Measurements from ENCODE around the gene BLACAT1.

BLACAT1 gene

DNA sequence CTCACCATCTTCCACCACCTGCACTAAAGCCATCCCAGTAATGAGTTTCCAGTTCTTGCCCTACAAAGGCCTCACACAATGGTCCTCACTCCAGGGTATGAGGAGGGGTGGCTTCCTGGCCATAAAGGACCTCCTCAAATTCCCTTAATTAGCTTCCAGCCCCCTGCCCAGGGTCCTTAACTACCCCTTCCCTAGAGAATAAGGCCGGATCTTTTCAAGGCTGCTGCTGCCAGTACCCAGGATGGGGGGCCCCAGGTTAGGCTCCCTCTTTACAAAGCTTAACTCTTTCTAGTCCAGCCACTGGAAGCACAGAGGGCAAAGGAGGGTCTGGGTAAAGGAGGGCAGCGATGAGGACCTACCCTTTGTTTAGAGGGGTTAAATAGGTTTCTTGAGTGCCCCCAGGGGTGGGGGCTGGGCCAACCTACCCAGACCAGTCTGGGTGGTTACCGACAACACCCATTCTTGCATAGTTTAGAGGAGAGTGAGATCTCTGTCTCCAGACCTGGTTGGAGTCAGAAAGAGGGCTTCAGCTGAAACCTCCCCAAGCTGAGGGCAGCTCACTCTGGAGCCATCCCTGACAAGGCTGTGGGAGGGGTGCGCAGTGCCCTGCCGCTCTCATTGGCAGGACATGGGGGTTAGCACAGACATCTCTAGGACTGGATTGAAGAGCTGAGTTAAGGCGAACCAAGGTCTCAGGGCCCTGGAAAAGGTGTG is 7.1 kb downstream of the BLACAT1 start:
- Histone ChIP-seq H4K8ac (ENCODE audit: low read length) (no peak overlapping the region), H3K36me3 (ENCODE audit: control insufficient read depth in 1 of 2, insufficient read depth in 2 of 2, low read depth in 1 of 2, low read length in 2 of 2) (no peaks in the 10 kb centered on the region), H2AK5ac (ENCODE audit: low read length, severe bottlenecking) (no peak overlapping the region), H2BK120ac (ENCODE audit: low read depth, low read length) (no peak overlapping the region), H2BK15ac (ENCODE audit: low read depth, poor library complexity, severe bottlenecking) (no peak overlapping the region), H4K91ac (ENCODE audit: low read length) (no peak overlapping the region), H3K4ac (ENCODE audit: low read depth in 1 of 2, low read length in 2 of 2) (no peak overlapping the region), H3K4me3 (ENCODE audit: insufficient read depth in 1 of 2, low read depth in 1 of 2, low read length in 2 of 2) (peak overlapping the region in 1 of 2 experiments; percentile 58), H3K79me1 (replicated peaks; ENCODE audit: low read length, poor library complexity, severe bottlenecking) (no peaks in the 10 kb centered on the region), H3K4me1 (ENCODE audit: control insufficient read depth, insufficient read depth, low read depth, low read length) (peaks cover 26% of the 10 kb centered on the region), H3K18ac (ENCODE audit: low read depth in 1 of 2, low read length in 2 of 2) (no peak overlapping the region), H3K27ac (ENCODE audit: low read length, poor library complexity, severe bottlenecking) (no peak overlapping the region), H3K23ac (ENCODE audit: low read length in 2 of 2) (no peak overlapping the region), H3K14ac (ENCODE audit: low read length in 2 of 2) (no peak overlapping the region), H2BK12ac (ENCODE audit: low read length in 2 of 2) (no peak overlapping the region), H3K9me3 (ENCODE audit: control insufficient read depth, low read length) (no peaks in the 10 kb centered on the region), H2AFZ (ENCODE audit: low read depth, low read length) (no peak overlapping the region), H3K27me3 (ENCODE audit: control insufficient read depth in 1 of 2, insufficient read depth in 1 of 2, low read length in 2 of 2) (peaks cover 55 to 70% of the 10 kb centered on the region in 2 experiments), H3K9ac (ENCODE audit: low read length) (peak overlapping the region; percentile 51), H2BK5ac (ENCODE audit: low read depth, low read length, poor library complexity, severe bottlenecking) (no peak overlapping the region), H3K4me2 (ENCODE audit: low read length, poor library complexity, severe bottlenecking) (no peak overlapping the region)
- 58% methylated on average over 5 of the region's 6 CpGs for WGBS
- DNase-seq: no peak

DNA sequence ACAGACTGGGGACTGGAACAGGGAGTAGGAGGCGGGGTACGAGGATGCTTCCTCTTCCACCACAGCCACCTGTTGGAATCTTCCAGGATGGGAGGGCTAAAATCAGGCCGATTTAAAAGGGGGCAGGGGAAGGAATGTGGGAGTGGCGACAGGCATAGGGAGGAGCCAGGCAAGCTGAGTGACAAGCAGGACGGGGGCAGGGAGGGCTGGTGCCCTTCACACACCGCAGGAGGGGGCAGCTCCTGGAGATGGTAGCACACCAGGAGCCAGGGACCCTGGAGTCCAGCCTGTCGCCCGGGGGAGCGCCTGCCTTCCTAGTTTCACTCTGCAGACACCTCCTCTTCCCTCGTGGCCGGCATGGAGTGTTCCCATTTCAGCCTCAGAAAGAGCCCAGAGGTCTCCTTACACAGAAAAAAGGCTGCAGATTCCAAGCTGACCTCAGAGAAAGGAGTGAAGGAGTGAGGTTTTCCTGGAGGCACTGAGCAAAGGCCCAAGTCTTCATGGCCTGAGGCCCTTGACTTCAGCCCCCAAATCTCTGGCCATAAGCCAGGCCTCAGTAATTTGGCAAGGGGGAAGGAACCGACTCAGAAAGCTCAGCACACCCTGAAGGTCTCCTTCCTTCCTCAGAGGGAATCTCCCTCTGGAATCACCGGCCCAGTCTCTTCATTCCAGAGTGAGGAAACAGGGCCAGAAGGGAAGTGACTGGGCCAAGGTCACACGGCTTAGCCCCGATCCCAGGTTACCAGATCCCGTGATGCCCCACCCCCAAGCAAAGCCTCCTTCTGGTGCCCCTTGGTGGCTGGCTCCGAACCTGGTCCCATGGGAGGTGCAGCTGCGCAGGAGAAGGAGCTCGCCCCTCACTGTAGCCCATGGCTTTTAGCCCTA is 8.1 kb downstream of the BLACAT1 start:
- H4K8ac ChIP-seq (ENCODE audit: low read length): no peak overlapping the region
- H3K18ac ChIP-seq (ENCODE audit: low read depth in 1 of 2, low read length in 2 of 2): no peak overlapping the region
- H3K27ac ChIP-seq (ENCODE audit: low read length, poor library complexity, severe bottlenecking): no peak overlapping the region
- H2BK120ac ChIP-seq (ENCODE audit: low read depth, low read length): no peak overlapping the region
- H2BK5ac ChIP-seq (ENCODE audit: low read depth, low read length, poor library complexity, severe bottlenecking): no peak overlapping the region
- H3K23ac ChIP-seq (ENCODE audit: low read length in 2 of 2): no peak overlapping the region
- no peak overlapping the region for H4K91ac ChIP-seq (ENCODE audit: low read length)
- H2BK15ac ChIP-seq (ENCODE audit: low read depth, poor library complexity, severe bottlenecking): peak overlapping the region; percentile 41
- H3K4ac ChIP-seq (ENCODE audit: low read depth in 1 of 2, low read length in 2 of 2): no peak overlapping the region
- H3K27me3 ChIP-seq (ENCODE audit: control insufficient read depth in 1 of 2, insufficient read depth in 1 of 2, low read length in 2 of 2): peaks cover 50 to 67% of the 10 kb centered on the region in 2 experiments
- peaks cover 27% of the 10 kb centered on the region for H3K4me1 ChIP-seq (ENCODE audit: control insufficient read depth, insufficient read depth, low read depth, low read length)
- no peak overlapping the region for H3K14ac ChIP-seq (ENCODE audit: low read length in 2 of 2)
- H2BK12ac ChIP-seq (ENCODE audit: low read length in 2 of 2): no peak overlapping the region
- 63% methylated on average over 16 of the region's 19 CpGs for WGBS
- no peaks in the 10 kb centered on the region for H3K79me1 ChIP-seq (replicated peaks; ENCODE audit: low read length, poor library complexity, severe bottlenecking)
- H3K36me3 ChIP-seq (ENCODE audit: control insufficient read depth in 1 of 2, insufficient read depth in 2 of 2, low read depth in 1 of 2, low read length in 2 of 2): no peaks in the 10 kb centered on the region
- no peak for DNase-seq
- no peaks in the 10 kb centered on the region for H3K9me3 ChIP-seq (ENCODE audit: control insufficient read depth, low read length)
- no peak overlapping the region for H2AFZ ChIP-seq (ENCODE audit: low read depth, low read length)
- no peak overlapping the region for H2AK5ac ChIP-seq (ENCODE audit: low read length, severe bottlenecking)
- no peak overlapping the region for H3K4me3 ChIP-seq (ENCODE audit: insufficient read depth in 1 of 2, low read depth in 1 of 2, low read length in 2 of 2)
- no peak overlapping the region for H3K9ac ChIP-seq (ENCODE audit: low read length)
- no peak overlapping the region for H3K4me2 ChIP-seq (ENCODE audit: low read length, poor library complexity, severe bottlenecking)

DNA sequence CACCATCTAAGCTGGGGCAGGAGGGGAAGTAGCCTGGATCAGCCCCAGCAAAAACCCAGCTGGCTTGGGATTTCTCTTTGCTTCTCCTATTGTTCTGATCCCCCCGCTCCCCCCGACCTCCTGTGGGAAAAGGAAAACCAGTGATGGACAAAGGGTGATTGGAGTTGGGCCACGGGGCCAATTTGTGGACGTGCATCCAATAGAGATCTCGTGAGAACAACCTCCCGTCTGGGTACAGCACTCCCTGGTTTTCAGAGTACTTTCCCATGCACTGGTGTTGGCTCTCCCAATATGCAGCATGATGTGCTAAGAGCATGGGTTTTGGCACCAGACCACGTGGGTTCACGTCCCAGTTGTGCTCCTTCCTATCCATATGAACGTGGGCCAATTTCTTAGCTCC is 9.0 kb downstream of the BLACAT1 start:
- Histone ChIP-seq H2BK12ac (ENCODE audit: low read length in 2 of 2) (no peak overlapping the region), H2BK5ac (ENCODE audit: low read depth, low read length, poor library complexity, severe bottlenecking) (no peak overlapping the region), H3K4me3 (ENCODE audit: insufficient read depth in 1 of 2, low read depth in 1 of 2, low read length in 2 of 2) (no peak overlapping the region), H3K36me3 (ENCODE audit: control insufficient read depth in 1 of 2, insufficient read depth in 2 of 2, low read depth in 1 of 2, low read length in 2 of 2) (no peaks in the 10 kb centered on the region), H3K18ac (ENCODE audit: low read depth in 1 of 2, low read length in 2 of 2) (no peak overlapping the region), H3K9ac (ENCODE audit: low read length) (no peak overlapping the region), H3K27ac (ENCODE audit: low read length, poor library complexity, severe bottlenecking) (no peak overlapping the region), H4K91ac (ENCODE audit: low read length) (no peak overlapping the region), H2BK15ac (ENCODE audit: low read depth, poor library complexity, severe bottlenecking) (no peak overlapping the region), H2BK120ac (ENCODE audit: low read depth, low read length) (no peak overlapping the region), H3K4ac (ENCODE audit: low read depth in 1 of 2, low read length in 2 of 2) (no peak overlapping the region), H2AFZ (ENCODE audit: low read depth, low read length) (no peak overlapping the region), H3K4me2 (ENCODE audit: low read length, poor library complexity, severe bottlenecking) (no peak overlapping the region), H3K79me1 (replicated peaks; ENCODE audit: low read length, poor library complexity, severe bottlenecking) (no peaks in the 10 kb centered on the region), H2AK5ac (ENCODE audit: low read length, severe bottlenecking) (no peak overlapping the region), H4K8ac (ENCODE audit: low read length) (no peak overlapping the region), H3K4me1 (ENCODE audit: control insufficient read depth, insufficient read depth, low read depth, low read length) (peaks cover 34% of the 10 kb centered on the region), H3K27me3 (ENCODE audit: control insufficient read depth in 1 of 2, insufficient read depth in 1 of 2, low read length in 2 of 2) (peaks cover 41 to 59% of the 10 kb centered on the region in 2 experiments), H3K14ac (ENCODE audit: low read length in 2 of 2) (no peak overlapping the region), H3K9me3 (ENCODE audit: control insufficient read depth, low read length) (no peaks in the 10 kb centered on the region), H3K23ac (ENCODE audit: low read length in 2 of 2) (no peak overlapping the region)
- DNase-seq: no peak
- WGBS: 69% methylated on average over 8 of the region's 9 CpGs

DNA sequence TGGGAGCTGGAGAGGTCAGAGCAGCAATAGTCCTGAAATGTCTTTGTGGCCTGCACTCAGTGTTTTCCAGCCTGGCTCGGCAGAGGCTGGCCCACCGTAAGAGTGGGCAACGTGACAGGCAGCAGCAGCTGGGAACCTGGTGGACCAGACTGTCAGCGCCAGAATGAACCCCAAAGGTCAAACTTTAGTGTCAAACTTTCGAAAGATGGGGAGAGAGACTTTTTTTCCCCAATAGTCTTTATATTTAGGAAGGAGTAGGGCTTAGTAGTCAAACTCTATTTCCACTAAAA is 10.3 kb downstream of the BLACAT1 start:
- Histone ChIP-seq H3K4me3 (ENCODE audit: insufficient read depth in 1 of 2, low read depth in 1 of 2, low read length in 2 of 2) (no peak overlapping the region), H3K79me1 (replicated peaks; ENCODE audit: low read length, poor library complexity, severe bottlenecking) (no peaks in the 10 kb centered on the region), H3K9ac (ENCODE audit: low read length) (no peak overlapping the region), H2BK12ac (ENCODE audit: low read length in 2 of 2) (no peak overlapping the region), H2BK15ac (ENCODE audit: low read depth, poor library complexity, severe bottlenecking) (no peak overlapping the region), H3K14ac (ENCODE audit: low read length in 2 of 2) (no peak overlapping the region), H3K36me3 (ENCODE audit: control insufficient read depth in 1 of 2, insufficient read depth in 2 of 2, low read depth in 1 of 2, low read length in 2 of 2) (no peaks in the 10 kb centered on the region), H4K8ac (ENCODE audit: low read length) (no peak overlapping the region), H3K4me1 (ENCODE audit: control insufficient read depth, insufficient read depth, low read depth, low read length) (peaks cover 42% of the 10 kb centered on the region), H3K23ac (ENCODE audit: low read length in 2 of 2) (no peak overlapping the region), H4K91ac (ENCODE audit: low read length) (no peak overlapping the region), H3K9me3 (ENCODE audit: control insufficient read depth, low read length) (no peaks in the 10 kb centered on the region), H2AK5ac (ENCODE audit: low read length, severe bottlenecking) (no peak overlapping the region), H3K27me3 (ENCODE audit: control insufficient read depth in 1 of 2, insufficient read depth in 1 of 2, low read length in 2 of 2) (peaks cover 37 to 47% of the 10 kb centered on the region in 2 experiments), H3K27ac (ENCODE audit: low read length, poor library complexity, severe bottlenecking) (no peak overlapping the region), H2BK120ac (ENCODE audit: low read depth, low read length) (no peak overlapping the region), H3K4ac (ENCODE audit: low read depth in 1 of 2, low read length in 2 of 2) (no peak overlapping the region), H2BK5ac (ENCODE audit: low read depth, low read length, poor library complexity, severe bottlenecking) (no peak overlapping the region), H3K4me2 (ENCODE audit: low read length, poor library complexity, severe bottlenecking) (no peak overlapping the region), H3K18ac (ENCODE audit: low read depth in 1 of 2, low read length in 2 of 2) (peak overlapping the region in 1 of 2 experiments; percentile 16), H2AFZ (ENCODE audit: low read depth, low read length) (no peak overlapping the region)
- WGBS: 71% methylated on average over 4 of the region's 5 CpGs
- no peak for DNase-seq

Measured in mesenchymal stem cell (in vitro differentiated cells and primary cell).